Medulla oblongata (tissue), 1 donor: Measurements from ENCODE around the gene ASPM.

Experiments
- DNase-seq: peaks from one replicate; pipeline ENCODE4 v3.0.0-alpha.2; 2015; ENCODE audit errors: extremely low spot score

The ASPM gene, protein sequence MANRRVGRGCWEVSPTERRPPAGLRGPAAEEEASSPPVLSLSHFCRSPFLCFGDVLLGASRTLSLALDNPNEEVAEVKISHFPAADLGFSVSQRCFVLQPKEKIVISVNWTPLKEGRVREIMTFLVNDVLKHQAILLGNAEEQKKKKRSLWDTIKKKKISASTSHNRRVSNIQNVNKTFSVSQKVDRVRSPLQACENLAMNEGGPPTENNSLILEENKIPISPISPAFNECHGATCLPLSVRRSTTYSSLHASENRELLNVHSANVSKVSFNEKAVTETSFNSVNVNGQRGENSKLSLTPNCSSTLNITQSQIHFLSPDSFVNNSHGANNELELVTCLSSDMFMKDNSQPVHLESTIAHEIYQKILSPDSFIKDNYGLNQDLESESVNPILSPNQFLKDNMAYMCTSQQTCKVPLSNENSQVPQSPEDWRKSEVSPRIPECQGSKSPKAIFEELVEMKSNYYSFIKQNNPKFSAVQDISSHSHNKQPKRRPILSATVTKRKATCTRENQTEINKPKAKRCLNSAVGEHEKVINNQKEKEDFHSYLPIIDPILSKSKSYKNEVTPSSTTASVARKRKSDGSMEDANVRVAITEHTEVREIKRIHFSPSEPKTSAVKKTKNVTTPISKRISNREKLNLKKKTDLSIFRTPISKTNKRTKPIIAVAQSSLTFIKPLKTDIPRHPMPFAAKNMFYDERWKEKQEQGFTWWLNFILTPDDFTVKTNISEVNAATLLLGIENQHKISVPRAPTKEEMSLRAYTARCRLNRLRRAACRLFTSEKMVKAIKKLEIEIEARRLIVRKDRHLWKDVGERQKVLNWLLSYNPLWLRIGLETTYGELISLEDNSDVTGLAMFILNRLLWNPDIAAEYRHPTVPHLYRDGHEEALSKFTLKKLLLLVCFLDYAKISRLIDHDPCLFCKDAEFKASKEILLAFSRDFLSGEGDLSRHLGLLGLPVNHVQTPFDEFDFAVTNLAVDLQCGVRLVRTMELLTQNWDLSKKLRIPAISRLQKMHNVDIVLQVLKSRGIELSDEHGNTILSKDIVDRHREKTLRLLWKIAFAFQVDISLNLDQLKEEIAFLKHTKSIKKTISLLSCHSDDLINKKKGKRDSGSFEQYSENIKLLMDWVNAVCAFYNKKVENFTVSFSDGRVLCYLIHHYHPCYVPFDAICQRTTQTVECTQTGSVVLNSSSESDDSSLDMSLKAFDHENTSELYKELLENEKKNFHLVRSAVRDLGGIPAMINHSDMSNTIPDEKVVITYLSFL (N-terminal part only)

DNA sequence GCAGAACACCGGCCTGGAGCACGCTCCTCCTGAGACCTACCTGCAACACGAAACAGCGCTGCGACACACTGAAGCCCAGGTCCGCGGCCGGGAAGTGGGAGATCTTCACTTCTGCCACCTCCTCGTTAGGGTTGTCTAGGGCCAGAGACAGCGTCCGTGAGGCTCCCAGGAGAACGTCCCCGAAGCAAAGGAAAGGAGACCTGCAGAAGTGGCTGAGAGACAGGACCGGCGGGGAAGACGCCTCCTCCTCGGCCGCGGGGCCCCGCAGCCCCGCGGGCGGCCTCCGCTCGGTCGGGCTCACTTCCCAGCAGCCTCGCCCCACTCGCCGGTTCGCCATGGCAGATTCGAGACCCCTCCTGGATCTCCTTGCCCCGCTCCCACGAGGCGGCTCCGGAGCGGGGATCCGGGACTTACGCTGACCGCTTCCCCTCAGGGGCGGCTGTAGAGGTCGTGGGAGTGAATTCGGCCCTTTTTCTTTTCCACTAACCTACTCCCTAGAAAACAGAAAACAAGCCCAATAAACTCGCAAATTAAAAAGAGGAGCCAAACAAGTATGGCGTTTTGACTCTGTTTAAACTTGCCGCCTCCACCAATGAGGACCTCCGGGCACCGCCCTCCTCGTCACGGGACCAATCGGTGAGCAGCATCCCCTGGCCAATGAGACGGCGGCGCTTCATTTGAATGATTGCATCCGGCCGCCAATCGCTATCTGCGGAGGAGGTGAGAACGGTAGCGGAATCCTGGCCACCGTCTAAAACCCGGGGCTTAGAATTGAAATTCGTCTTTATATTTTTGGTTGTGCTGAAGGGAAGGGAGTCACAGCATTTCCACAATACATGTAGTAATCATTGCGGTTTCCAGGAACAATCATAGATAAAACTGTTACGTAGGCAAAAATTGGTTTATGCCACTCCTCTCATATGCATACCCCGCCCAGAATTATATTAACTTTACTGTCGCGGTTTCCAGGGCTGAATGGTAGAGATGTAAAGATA lies at the start of gene ASPM:
Gene ASPM (minus strand): TSS at position 569 of the 995 bp plus-strand sequence. CDS start 232 bp downstream, at position 337.
- peak; percentile 96 for DNase-seq

DNA sequence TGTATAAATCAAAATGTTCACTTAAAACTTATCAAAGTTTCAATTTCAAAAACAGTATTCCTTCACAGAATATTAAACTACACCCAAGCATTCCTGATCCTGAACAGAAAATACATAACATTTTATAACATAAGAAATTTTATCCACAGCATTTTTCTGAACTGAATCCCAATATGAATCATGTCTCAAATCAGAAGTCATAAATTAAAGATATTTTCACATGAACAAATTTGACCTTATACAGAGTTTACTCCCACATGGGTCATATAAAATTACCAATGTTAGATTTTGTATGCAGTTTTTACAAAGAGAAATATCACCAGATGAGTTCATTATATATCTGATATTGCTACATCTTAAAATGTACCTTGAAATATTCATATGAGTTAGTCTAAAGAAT lies 48.6 kb upstream of the ASPM start:
- no peak for DNase-seq

DNA sequence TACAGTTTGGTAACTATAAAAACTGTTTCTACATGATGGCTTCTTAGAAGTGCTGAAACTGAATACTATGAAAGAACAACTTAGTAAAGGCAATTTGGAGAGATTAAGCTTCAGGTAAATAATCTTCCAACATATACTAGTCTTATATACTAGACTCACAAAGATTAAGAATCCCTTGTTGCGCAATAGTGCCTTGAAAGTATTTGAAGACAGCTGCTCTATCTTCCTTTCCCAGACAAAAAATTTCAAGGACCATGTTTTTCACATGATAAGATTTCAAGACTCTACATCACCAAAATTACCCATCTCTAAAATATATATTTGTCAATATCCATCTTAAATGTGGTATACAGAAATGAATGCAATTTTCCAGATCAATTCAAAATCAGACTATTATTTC lies 37.7 kb upstream of the ASPM start:
- no peak for DNase-seq

DNA sequence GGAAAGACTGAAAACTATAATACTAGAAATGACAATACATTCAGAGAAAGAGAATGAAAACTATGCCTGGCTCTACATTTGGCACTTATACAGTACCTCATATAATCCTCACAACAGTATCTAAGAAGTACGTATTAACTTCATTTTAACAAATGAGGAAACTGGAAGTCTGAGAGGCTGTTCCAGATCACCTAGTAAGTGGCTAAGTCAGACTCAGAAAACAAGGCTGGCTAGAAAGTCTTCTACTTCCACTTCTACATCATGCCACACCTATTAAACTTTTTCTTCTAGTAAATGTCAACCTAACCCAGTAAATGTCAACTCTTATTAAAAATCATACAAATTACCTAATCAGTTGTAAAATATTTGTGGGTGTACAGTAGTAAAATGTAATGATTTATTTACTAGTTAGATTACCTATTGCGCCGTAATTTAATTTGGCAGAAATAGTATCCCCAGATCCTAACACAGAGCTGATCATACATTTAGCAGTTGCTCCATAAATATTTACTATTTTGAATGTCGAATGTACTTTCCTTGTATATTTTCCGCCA lies 36.8 kb upstream of the ASPM start:
- DNase-seq, result no peak

DNA sequence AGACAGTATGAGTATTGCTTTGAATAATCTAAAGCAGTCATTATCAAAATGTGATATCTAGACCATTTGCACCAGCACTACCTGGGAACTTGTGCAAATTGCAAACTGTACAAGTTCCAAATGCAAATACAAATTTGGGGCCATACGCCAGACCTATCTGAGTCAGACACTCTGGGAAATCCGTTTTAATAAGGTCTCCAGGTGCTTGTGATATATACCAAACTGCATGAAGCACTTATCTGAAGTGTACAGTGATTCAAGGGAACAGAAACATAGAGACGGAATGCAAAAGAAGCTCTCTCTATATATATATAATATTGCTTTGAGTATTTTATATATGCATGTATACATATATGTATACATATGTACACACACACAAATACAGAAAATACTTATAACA lies 36.2 kb upstream of the ASPM start:
- DNase-seq, result no peak

DNA sequence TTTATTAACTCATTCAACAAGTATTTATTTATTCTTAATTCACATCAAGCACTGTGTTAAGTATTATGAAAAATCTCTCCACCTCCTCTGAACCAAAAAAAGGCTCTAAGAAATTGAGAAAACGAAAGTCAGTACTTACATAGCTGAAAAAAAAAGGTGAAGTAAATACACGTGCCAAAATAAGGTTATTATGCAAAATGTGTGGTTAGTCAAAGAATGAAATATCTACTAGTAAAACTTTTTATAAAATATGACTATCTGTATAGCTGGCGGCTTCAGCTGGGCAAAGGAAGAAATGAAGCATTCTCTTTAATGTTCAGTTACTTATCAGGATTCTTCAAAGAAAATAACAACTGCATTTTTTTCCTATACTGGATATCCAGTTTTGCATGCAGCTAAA lies 35.5 kb upstream of the ASPM start:
- DNase-seq, result no peak

DNA sequence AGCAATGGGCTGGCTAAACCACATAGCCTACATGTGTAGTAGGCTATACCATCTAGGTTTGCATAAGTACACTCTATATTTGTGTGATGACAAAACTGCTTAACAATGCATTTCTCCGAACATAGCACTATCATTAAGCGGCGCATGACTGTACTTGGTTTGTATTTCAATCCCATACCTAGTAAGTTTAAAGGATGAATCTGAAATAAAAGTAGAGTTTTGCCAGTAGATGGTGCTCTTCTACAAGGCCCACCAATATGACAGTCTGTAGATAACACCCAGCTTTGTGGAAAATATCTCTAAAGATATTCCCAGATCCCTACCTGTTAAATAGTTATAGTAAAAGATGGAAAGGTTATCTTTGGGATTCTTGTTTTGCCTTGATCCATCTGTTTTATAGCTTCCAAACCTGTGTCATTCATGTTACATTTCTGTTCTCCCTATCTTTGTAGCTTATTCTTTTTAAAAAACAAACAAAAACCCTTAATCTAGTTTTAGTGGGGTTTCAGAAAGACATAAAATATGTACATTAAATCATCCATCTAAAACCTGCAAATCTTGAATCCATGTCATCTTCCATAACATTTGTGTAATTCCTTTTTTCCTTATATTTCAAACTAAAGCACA lies 33.9 kb upstream of the ASPM start:
- peak; percentile 50 for DNase-seq

DNA sequence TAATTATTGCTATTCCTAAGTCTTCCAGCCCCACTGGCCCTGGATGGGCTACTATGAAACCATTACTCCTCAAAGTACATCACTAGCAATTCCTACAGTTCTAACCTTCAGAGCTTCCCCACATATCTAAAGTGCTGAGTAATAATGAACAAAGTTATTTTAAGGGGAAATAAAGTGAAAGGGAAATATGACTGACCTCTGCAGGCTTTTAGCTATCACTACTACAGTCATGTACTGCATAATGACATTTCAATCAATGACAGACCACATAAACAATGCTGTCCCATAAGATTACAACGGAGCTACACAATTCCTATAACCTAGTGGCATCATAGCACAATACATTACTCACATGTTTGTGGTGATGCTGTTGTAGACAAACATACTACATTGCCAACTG lies 32.5 kb upstream of the ASPM start:
- DNase-seq, result no peak

DNA sequence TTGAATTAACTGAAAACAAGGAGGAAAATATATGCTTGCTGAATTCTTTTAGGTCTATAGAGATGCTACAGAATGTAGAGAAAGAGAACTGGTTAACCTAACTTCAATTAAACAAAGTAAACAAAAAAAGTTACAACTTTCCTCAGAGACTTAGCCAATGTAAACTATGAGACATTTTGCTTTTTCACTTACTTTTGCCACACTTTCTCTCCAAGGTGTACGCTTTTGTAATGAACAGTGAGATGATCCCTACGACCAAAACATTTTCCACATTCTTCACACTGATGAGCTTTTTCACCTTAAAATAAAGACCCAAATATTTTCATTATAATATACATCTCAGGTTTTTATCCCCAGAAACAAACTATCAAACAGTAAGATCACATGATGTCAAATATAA lies 28.3 kb upstream of the ASPM start:
- DNase-seq, result no peak

DNA sequence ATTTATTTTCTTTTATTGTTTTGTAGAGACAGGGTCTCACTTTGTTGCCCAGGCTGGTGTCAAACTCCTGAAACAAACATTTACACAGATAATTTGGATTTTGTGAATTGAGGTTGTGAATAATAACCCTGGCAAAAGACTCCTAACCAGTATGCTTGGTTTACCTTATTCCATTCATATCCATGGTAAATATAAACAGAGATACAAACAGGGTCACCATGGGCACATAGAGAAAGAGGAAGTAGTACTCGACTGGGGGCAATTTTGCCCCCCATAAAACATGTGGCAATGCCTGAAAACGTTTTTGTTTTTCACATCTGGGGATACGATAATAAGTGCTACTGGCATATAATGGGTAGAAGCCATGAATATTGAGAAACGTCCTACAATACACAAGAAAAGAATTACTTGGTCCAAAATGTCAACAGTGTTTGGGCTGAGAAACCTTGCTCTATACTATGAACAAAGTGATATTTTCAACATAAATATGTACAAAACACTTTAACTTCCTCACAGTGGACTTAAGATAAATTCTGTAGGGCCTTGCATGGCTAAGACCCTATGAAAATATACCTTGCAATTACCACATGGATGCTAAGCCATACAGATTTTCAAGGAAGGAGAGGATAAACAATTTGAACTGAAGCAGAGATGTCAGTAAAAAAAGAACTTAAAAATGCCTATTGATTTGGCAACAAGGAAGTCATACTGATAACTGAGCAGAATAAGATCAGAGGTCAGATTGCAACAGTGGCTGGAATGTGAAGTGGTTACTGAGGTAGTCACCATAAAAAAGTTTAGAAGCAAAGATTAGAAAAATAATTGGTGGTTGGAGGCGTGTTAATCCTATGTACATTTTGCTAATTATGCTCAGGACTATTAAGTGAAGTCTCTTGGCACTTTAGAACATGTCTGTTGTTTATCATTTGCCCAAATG lies 27.4 kb upstream of the ASPM start:
- no peak for DNase-seq

DNA sequence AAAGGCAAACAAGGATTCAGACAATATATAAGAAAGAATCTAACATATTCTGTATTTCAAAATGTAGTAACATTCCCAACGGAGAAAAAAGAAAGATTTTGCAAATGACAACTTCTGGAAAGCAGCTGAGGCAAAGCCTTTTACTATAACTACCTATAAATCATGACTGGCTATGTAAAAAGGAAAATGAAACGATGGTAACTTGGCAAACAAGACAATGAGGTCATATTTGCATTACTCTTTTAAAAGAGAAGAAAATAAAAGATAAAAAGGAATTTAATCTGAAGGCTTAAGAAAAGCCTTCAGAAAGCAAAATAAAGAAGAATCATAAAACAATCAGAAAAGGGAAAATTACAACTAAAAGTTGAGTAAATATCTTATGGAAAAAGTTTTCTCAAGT lies 25.1 kb upstream of the ASPM start:
- no peak for DNase-seq

DNA sequence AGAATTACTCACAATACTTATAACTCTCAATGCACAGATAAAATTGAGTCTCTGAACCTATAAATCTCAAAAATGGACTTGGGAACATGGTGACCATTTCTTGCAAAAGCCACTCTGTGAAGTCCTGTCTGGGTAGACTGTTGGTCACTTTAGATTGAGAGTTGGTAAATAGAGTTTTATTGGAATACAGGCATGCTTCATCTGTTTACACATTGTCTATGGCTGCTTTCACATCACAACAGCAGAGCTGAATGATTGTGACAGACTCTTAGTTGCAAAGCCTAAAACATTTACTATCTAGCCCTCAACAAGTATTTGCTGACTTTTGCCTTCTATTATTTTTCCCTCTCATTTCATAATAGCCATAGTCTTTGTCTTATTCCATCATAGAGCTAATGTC lies 24.1 kb upstream of the ASPM start:
- DNase-seq, result no peak

DNA sequence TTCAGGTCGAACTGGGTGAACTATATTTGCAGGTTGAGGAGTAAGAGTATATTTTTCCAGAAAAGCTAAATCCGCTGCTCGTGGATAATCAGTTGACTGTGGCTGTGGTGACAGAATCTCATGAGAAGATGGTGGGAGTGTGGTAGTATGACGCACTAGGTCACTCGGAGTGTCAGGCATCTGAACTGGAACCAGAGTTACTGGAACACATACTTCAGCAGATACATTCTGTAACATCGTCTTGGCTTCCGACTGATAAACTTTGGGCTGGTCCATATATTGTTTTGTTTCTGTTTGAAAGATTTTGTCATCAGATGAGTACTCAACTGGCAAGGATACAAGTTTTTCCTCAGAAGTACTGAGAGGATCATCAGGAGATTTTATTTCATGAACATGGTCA lies 13.0 kb upstream of the ASPM start:
- no peak for DNase-seq

DNA sequence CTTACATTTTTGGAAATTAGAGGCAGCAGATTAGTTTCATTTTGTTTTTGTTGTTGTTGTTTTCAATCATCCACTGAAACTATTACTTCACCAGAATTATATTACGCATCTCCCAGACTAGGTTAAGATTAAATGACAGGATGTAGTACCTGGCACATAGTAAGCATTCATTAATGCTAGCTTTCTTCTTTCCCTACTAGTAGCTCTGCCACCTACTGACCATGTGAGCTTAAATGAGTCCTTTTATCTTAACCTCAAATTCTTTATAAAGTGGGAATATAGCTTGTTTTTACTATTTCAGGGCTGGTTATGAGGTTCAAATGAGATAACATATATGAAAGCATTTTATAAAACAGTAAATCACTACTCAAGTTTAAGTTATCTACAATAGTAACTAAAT lies 10.2 kb upstream of the ASPM start:
- DNase-seq, result no peak

DNA sequence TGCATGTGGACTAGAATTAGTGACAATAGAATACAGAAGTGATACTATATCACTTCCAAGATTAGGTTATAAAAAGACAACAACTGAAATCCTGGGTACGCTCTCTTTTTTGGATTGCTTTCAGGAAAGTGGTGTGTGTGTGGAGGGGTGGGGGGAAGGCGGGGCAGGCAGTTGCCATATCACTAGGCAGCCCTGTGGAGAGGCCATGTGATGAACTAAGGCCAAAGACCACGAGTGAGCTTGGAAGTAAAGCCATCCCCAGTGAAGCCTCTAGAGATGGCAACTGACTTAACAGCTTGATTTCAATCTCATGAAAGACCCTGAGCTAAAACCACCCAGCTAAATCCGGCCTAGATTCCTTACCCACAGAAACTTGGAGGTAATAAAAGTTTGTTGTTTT lies 6.2 kb upstream of the ASPM start:
- DNase-seq, result no peak

DNA sequence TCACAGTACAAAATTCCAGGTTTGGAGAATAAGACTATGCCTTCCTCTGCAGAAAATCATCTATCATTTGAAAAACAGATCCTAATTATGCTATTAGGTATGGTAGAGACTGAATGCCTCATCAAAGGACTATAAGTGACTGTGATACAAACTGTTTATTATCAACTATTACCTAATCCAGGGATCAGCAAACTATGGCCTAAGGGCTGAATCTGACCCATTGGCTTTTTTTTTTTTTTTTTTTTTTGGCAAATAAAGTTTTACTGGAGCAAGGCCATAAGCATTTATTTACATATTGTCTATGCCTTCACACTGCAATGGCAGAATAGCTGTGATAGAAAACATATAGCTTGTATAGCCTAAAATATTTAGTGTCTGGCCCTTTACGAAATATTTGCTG lies 4.7 kb upstream of the ASPM start:
- no peak for DNase-seq

DNA sequence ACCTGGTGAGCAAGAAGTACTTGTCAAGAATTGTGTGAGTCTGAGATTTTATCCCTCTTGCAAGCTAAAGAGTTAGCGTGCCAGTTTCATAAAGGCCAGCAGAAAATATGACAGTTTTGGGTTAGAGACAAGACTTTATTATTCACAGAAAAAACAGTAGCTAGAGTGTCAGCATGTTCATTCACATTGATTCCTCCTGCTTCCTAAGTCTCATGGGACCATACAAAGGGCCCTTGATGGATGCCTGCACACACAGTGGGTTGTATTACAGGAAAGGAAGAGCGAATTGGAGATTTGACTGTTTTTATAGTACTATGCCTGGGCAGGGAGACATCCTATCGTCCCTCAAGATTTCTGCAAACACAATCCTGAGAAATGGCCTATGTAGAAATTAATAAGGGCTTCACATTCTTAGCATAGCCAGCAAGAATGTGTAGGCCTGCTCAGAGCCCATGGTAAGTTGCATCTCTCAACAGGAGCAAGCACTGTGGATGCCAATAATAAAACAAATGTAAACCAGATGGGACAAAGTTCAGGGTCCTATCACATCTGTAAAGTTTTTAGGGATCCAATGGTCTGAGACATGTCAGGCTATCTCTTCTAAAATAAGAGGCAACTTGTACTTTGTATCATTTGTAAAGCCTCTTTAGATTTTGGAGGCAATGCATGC lies 4.0 kb upstream of the ASPM start:
- no peak for DNase-seq

DNA sequence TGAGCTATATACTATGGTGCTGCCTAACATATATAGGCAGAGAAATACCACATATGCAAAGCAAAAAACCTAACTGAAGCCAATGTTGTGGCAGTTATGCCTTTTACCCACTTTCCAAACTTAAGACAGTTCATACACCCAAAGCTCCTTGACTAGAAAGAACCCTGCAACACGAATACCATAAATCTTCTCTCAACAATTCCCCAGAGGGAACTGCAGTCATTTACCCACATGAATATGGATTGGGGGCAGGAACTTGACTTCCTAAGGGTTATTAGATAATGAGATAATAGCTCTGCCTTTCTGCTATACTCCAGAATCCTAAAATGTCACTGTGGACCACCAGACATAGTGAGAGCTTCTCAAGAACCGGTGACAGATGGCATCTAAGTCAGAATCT lies 2.9 kb upstream of the ASPM start:
- no peak for DNase-seq
